CD4-positive, alpha-beta memory T cell (primary cell): ENCODE results near the gene ZFP36L2. TPM values are rescaled to one million over a fixed set of nuclear protein-coding genes. Genes with fewer than 3 reads are reported as not detected.

Source experiments
- CTCF ChIA-PET: fragments of 350-600 bp; sonication (Branson Sonifier 250); formaldehyde crosslinking; loops from one replicate; lab custom pipeline; 2021; ENCODE audit warnings: inconsistent platforms; ENCODE audit not compliant: partially characterized antibody; lab: Charles Lee
- POLR2A ChIA-PET: fragments of 350-600 bp; sonication (Branson Sonifier 250); formaldehyde crosslinking; loops from one replicate; lab custom pipeline; 2021; ENCODE audit not compliant: partially characterized antibody; lab: Charles Lee
- DNase-seq, 5 donors: peaks; one replicate each; pipeline versions ENCODE4 v3.0.0 to v3.0.0-alpha.2; 2020 to 2022; ENCODE audit warnings: mixed read lengths in 1 of 5
- H3K27ac ChIP-seq: one replicate; pipeline ENCODE4 v1.7.0; 2013; ENCODE audit warnings: low read depth, low read length
- H3K27me3 ChIP-seq: 2 replicates; pipeline ENCODE4 v1.7.0; 2013; ENCODE audit warnings: mild to moderate bottlenecking, low read length, moderate library complexity; ENCODE audit not compliant: insufficient read depth
- H3K36me3 ChIP-seq: 2 replicates; pipeline ENCODE4 v1.7.0; 2013; ENCODE audit warnings: mild to moderate bottlenecking, low read length, moderate library complexity; ENCODE audit not compliant: insufficient read depth
- H3K4me1 ChIP-seq: 2 replicates; pipeline ENCODE4 v1.7.0; 2013; ENCODE audit warnings: mild to moderate bottlenecking, low read length, moderate library complexity; ENCODE audit not compliant: insufficient read depth
- H3K4me3 ChIP-seq, 2 donors: one replicate each; pipeline ENCODE4 v1.7.0; 2013; ENCODE audit warnings: low read length in 2 of 2, mild to moderate bottlenecking in 1 of 2
- H3K9me3 ChIP-seq, 2 donors: one replicate each; pipeline ENCODE4 v1.7.0; 2013; ENCODE audit warnings: low read length in 2 of 2, control low read depth in 1 of 2; ENCODE audit not compliant: control insufficient read depth in 1 of 2
- H3K27ac Mint-ChIP-seq, 7 donors: one replicate each; pipeline ENCODE4 v1.8.0; 2020 to 2021; ENCODE audit warnings: mixed read lengths in 7 of 7, mild to moderate bottlenecking in 6 of 7, inconsistent platforms in 3 of 7, moderate library complexity in 3 of 7
- H3K27me3 Mint-ChIP-seq, 2 donors: one replicate each; pipeline ENCODE4 v1.8.0; 2020 to 2021; ENCODE audit warnings: mixed read lengths in 2 of 2
- H3K36me3 Mint-ChIP-seq, 2 donors: one replicate each; pipeline ENCODE4 v1.8.0; 2020 to 2021; ENCODE audit warnings: mixed read lengths in 2 of 2, inconsistent platforms in 1 of 2, mild to moderate bottlenecking in 1 of 2
- H3K4me1 Mint-ChIP-seq, 4 donors: one replicate each; pipeline ENCODE4 v1.8.0; 2020 to 2021; ENCODE audit warnings: mixed read lengths in 4 of 4, mild to moderate bottlenecking in 1 of 4
- H3K4me3 Mint-ChIP-seq, 8 donors: one replicate each; pipeline ENCODE4 v1.8.0; 2020 to 2021; ENCODE audit warnings: mixed read lengths in 8 of 8, mild to moderate bottlenecking in 7 of 8, moderate library complexity in 6 of 8, inconsistent platforms in 3 of 8
- H3K9me3 Mint-ChIP-seq, 8 donors: one replicate each; pipeline ENCODE4 v1.8.0; 2020 to 2021; ENCODE audit warnings: mixed read lengths in 8 of 8, mild to moderate bottlenecking in 5 of 8, inconsistent platforms in 3 of 8, moderate library complexity in 1 of 8
- intact Hi-C: fragments of 100-400 bp; cut with micrococcal nuclease; formaldehyde crosslinking; loops from one replicate; pipeline ENCODE4 v1.15.1; 2023
- polyA plus RNA-seq, 2 donors: library from polyadenylated mRNA; unstranded; fragments of 300-500 nt; fragmentation: Illumina TruSeq; gene quantifications; one replicate each; pipeline ENCODE4 v1.2.3, GENCODE V29; 2021
- total RNA-seq, 2 experiments: library from RNA; stranded (reverse); gene quantifications; one replicate each; pipeline ENCODE4 v1.2.3, GENCODE V29; 2021

Gene ZFP36L2
- total and polyA plus RNA-seq, 4 experiments from 2014 or later: 271 to 523 (median 460) TPM

DNA sequence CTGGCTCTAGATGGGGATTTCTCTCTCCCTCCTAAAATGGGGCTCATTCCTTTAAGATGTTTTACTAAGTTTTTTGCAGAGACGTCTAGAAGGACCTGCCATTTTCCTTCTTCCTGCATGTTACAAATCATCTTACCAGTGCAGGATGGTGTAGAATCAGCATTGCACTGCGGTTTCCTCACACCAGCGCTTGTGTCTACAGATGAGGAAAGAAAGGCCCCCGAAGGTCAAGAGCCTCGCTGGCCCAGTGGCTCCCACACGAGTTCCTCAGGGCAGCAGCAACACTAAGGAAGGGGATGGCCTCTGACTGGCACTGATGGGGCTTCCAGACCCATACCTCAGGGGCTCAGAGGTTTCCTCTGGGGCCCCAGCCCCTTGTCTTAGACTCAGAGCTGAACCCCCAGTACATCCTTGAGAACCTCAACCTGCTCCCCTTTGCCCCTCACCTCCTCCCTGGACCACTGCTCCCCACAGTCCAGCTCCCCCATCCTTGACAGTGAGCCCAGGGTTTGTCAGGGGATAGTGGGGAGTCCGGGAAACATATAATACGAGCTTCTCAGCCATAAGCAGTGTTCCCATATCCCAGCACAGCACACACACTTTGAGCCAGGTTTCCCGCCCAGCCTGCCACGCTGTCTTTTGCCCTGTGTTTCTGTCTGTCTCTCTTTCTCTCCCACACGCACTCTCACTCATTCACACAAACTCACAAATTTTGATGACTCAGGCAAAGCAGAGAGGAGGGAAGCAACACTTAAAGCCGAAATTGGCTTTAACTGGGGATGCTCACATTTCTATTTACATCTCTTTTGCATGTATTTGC is 29.4 kb downstream of the ZFP36L2 start:
- peaks cover 32 to 72% (median 54%) of the 10 kb centered on the region in 4 donors for H3K4me1 Mint-ChIP-seq
- peak overlapping the region; percentile 51 for H3K27ac ChIP-seq
- peak overlapping the region; percentile 95 to 99 (median 96) for H3K27ac Mint-ChIP-seq
- peaks cover 71% of the 10 kb centered on the region for H3K4me1 ChIP-seq
- H3K36me3 ChIP-seq: no peaks in the 10 kb centered on the region
- peaks cover 0 to 5% (median 0%) of the 10 kb centered on the region in 8 donors for H3K9me3 Mint-ChIP-seq
- H3K9me3 ChIP-seq: no peaks in the 10 kb centered on the region
- H3K4me3 Mint-ChIP-seq: peak overlapping the region; percentile 32 to 77 (median 62)
- H3K36me3 Mint-ChIP-seq: no peaks in the 10 kb centered on the region
- ChIA-PET CTCF (interaction anchor here (1.0 to 6.9 kb wide), 3 partner anchors 27 to 32 kb away, joined by 3 to 50 read pairs (median 4); no protein-coding TSS in a partner anchor), POLR2A (interaction anchor here (1.0 to 46.5 kb wide), 3 partner anchors 10 to 44 kb away, joined by 3 to 6960 read pairs (median 1138); partner anchors contain the start of gene ZFP36L2)
- intact Hi-C loops: no loop called here
- no peak overlapping the region for H3K4me3 ChIP-seq
- DNase-seq: peak in 1 of 5 donors; percentile 13
- H3K27me3 Mint-ChIP-seq: no peaks in the 10 kb centered on the region
- no peaks in the 10 kb centered on the region for H3K27me3 ChIP-seq

GRCh38 chr2:43194121-43194869 is 32.1 kb downstream of the ZFP36L2 start:
- H3K36me3 ChIP-seq: no peaks in the 10 kb centered on the region
- H3K4me3 Mint-ChIP-seq: peak overlapping the region; percentile 85 to 98 (median 92)
- intact Hi-C loops: no loop called here
- H3K27ac Mint-ChIP-seq: peak overlapping the region; percentile 95 to 100 (median 99)
- H3K36me3 Mint-ChIP-seq: no peaks in the 10 kb centered on the region
- H3K27ac ChIP-seq: peak overlapping the region; percentile 95
- peak in 1 of 5 donors; percentile 33 for DNase-seq
- no peaks in the 10 kb centered on the region for H3K27me3 ChIP-seq
- no peaks in the 10 kb centered on the region for H3K27me3 Mint-ChIP-seq
- no peaks in the 10 kb centered on the region for H3K9me3 ChIP-seq
- ChIA-PET CTCF (interaction anchor here (0.6 to 8.4 kb wide), 13 partner anchors 17 to 290 kb away, joined by 3 to 96 read pairs (median 14); no protein-coding TSS in a partner anchor), POLR2A (interaction anchor here (0.7 to 46.5 kb wide), 8 partner anchors 8 to 42 kb away, joined by 3 to 6960 read pairs (median 8); partner anchors contain the start of gene ZFP36L2)
- peak overlapping the region; percentile 14 to 47 for H3K4me3 ChIP-seq
- H3K4me1 ChIP-seq: peaks cover 73% of the 10 kb centered on the region
- H3K9me3 Mint-ChIP-seq: peaks cover 0 to 5% (median 0%) of the 10 kb centered on the region in 8 donors
- peaks cover 35 to 74% (median 53%) of the 10 kb centered on the region in 4 donors for H3K4me1 Mint-ChIP-seq

- Histone ChIP-seq H3K9me3 (no peaks in the 10 kb centered on the region), H3K27ac (peak overlapping the region; percentile 95), H3K36me3 (no peaks in the 10 kb centered on the region), H3K4me1 (peaks cover 73% of the 10 kb centered on the region), H3K4me3 (peak overlapping the region; percentile 14 to 47), H3K27me3 (no peaks in the 10 kb centered on the region)
- ChIA-PET POLR2A (interaction anchor here (31.9 to 46.5 kb wide), 2 partner anchors 27 to 41 kb away, joined by 1138 to 6960 read pairs; partner anchors contain the start of gene ZFP36L2), CTCF (interaction anchor here (1.1 to 8.4 kb wide), 11 partner anchors 16 to 291 kb away, joined by 3 to 96 read pairs (median 14); partner anchors contain the start of gene ZFP36L2)
- peak overlapping the region; percentile 85 to 98 (median 92) for H3K4me3 Mint-ChIP-seq
- no peaks in the 10 kb centered on the region for H3K27me3 Mint-ChIP-seq
- peak overlapping the region; percentile 95 to 100 (median 99) for H3K27ac Mint-ChIP-seq
- peaks cover 38 to 74% (median 56%) of the 10 kb centered on the region in 4 donors for H3K4me1 Mint-ChIP-seq
- intact Hi-C loops: no loop called here
- H3K9me3 Mint-ChIP-seq: peaks cover 0 to 5% (median 0%) of the 10 kb centered on the region in 8 donors
- no peaks in the 10 kb centered on the region for H3K36me3 Mint-ChIP-seq
- no peak for DNase-seq
Observed at GRCh38 chr2:43193652-43194120, 32.7 kb downstream of the ZFP36L2 start.

- CTCF ChIA-PET: interaction anchor here (1.1 to 8.4 kb wide), 15 partner anchors 15 to 291 kb away, joined by 3 to 96 read pairs (median 8); partner anchors contain the start of gene ZFP36L2
- H3K4me3 ChIP-seq: peak overlapping the region; percentile 14 to 47
Observed at GRCh38 chr2:43192744-43193651, 33.4 kb downstream of the ZFP36L2 start.

DNA sequence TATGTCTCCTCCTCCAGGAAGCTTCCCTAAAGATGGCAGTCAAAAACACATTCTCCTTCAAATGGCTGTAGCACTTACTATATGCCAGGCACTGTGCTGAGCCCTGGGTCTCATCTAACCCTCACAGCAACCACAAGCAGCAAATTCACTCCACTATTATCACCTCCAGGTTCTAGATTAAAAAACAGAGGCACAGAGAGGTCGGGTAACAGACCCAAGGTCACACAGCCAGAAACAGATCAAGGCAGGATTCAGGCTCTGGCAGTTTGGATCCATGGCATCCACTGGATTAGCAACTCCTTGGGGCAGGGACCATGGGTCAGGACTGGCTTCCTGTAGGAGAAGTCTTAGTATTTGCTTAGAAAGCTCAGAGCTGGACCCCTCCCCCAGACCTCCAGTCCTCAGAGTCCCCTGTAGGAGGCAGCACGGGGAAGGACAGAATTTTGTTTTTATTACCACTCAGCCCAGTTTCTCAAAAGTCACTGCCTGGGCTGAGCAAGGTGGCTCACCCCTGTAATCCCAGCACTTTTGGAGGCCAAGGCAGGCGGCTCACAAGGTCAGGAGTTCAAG is 34.4 kb downstream of the ZFP36L2 start:
- peak in 1 of 5 donors; percentile 45 for DNase-seq
- Mint-ChIP-seq H3K27ac (peak overlapping the region; percentile 95 to 100 (median 99)), H3K9me3 (peaks cover 0 to 5% (median 0%) of the 10 kb centered on the region in 8 donors), H3K36me3 (no peaks in the 10 kb centered on the region), H3K4me3 (peak overlapping the region in 5 of 8 donors; percentile 8 to 70 (median 36)), H3K4me1 (peaks cover 37 to 70% (median 56%) of the 10 kb centered on the region in 4 donors), H3K27me3 (no peaks in the 10 kb centered on the region)
- Histone ChIP-seq H3K36me3 (no peaks in the 10 kb centered on the region), H3K4me1 (peaks cover 71% of the 10 kb centered on the region), H3K27me3 (no peaks in the 10 kb centered on the region), H3K27ac (peak overlapping the region; percentile 95), H3K4me3 (no peak overlapping the region), H3K9me3 (no peaks in the 10 kb centered on the region)
- intact Hi-C loops: no loop called here
- CTCF ChIA-PET: interaction anchor here (1.1 to 8.4 kb wide), 13 partner anchors 14 to 64 kb away, joined by 3 to 96 read pairs (median 8); no protein-coding TSS in a partner anchor
- POLR2A ChIA-PET: interaction anchor here (0.7 to 46.5 kb wide), 3 partner anchors 11 to 39 kb away, joined by 3 to 6960 read pairs (median 1138); partner anchors contain the start of gene ZFP36L2

More at GRCh38 chr2:43192744-43193651, 33.4 kb downstream of the ZFP36L2 start:
- DNase-seq: peak in 1 of 5 donors; percentile 49
- Histone ChIP-seq H3K27ac (peak overlapping the region; percentile 95), H3K36me3 (no peaks in the 10 kb centered on the region), H3K9me3 (no peaks in the 10 kb centered on the region), H3K4me1 (peaks cover 73% of the 10 kb centered on the region), H3K27me3 (no peaks in the 10 kb centered on the region)
- H3K27me3 Mint-ChIP-seq: no peaks in the 10 kb centered on the region
- peak overlapping the region; percentile 85 to 98 (median 92) for H3K4me3 Mint-ChIP-seq
- no peaks in the 10 kb centered on the region for H3K36me3 Mint-ChIP-seq
- POLR2A ChIA-PET: interaction anchor here (31.9 to 46.5 kb wide), 2 partner anchors 28 to 40 kb away, joined by 1138 to 6960 read pairs; partner anchors contain the start of gene ZFP36L2
- peaks cover 39 to 69% (median 57%) of the 10 kb centered on the region in 4 donors for H3K4me1 Mint-ChIP-seq
- H3K27ac Mint-ChIP-seq: peak overlapping the region; percentile 95 to 100 (median 99)
- intact Hi-C loops: no loop called here
- peaks cover 0 to 5% (median 0%) of the 10 kb centered on the region in 8 donors for H3K9me3 Mint-ChIP-seq
